Ectodermal cell (in vitro differentiated cells): Measurements from ENCODE around the gene YIF1A.

Experiments used
- H3K27ac ChIP-seq: 2 replicates; pipeline ENCODE4 v1.7.0; 2013; ENCODE audit warnings: mild to moderate bottlenecking, low read depth, low read length; ENCODE audit not compliant: insufficient read depth, poor library complexity, severe bottlenecking
- H3K27me3 ChIP-seq: 2 replicates; pipeline ENCODE4 v1.7.0; 2013; ENCODE audit warnings: mild to moderate bottlenecking, low read length; ENCODE audit not compliant: insufficient read depth, control insufficient read depth, poor library complexity, severe bottlenecking
- H3K36me3 ChIP-seq: one replicate; pipeline ENCODE4 v1.7.0; 2013; ENCODE audit warnings: low read length; ENCODE audit not compliant: control insufficient read depth, insufficient read depth
- H3K4me1 ChIP-seq: one replicate; pipeline ENCODE4 v1.7.0; 2013; ENCODE audit warnings: low read length; ENCODE audit not compliant: control insufficient read depth, insufficient read depth
- H3K4me3 ChIP-seq: 2 replicates; pipeline ENCODE4 v1.7.0; 2013; ENCODE audit warnings: low read depth, low read length, control low read depth; ENCODE audit not compliant: insufficient read depth
- H3K9me3 ChIP-seq: 2 replicates; pipeline ENCODE4 v1.7.0; 2013; ENCODE audit warnings: mild to moderate bottlenecking, low read length, moderate library complexity; ENCODE audit not compliant: control insufficient read depth
- WGBS, 2 experiments: methylation state at CpG; one replicate each; pipeline ENCODE4 v1.1.7; 2013; ENCODE audit warnings: missing lambda C conversion rate in 2 of 2; 5-methylcytosine and 5-hydroxymethylcytosine counted together

The YIF1A gene

GRCh38 chr11:66292543-66293332 is 3.8 kb upstream of the YIF1A start:
- Histone ChIP-seq H3K27ac (no peak overlapping the region), H3K4me3 (peak overlapping the region; percentile 35), H3K36me3 (no peaks in the 10 kb centered on the region), H3K4me1 (peaks cover 19% of the 10 kb centered on the region), H3K9me3 (no peaks in the 10 kb centered on the region), H3K27me3 (peaks cover 48% of the 10 kb centered on the region)
- WGBS, 2 experiments = 73 to 74% methylated on average over 17 of the region's 17 CpGs

- 2 to 3% methylated on average over 95 of the region's 95 CpGs for WGBS, 2 experiments
- H3K4me1 ChIP-seq = peaks cover 12% of the 10 kb centered on the region
- peaks cover 48% of the 10 kb centered on the region for H3K27me3 ChIP-seq
- no peaks in the 10 kb centered on the region for H3K36me3 ChIP-seq
- peak within 1 kb of the TSS; percentile 35 for H3K4me3 ChIP-seq
- H3K9me3 ChIP-seq = no peaks in the 10 kb centered on the region
- no peak within 1 kb of the TSS for H3K27ac ChIP-seq
Observed at GRCh38 chr11:66291706-66292542, 3.0 kb upstream of the YIF1A start, which contains the start of gene TMEM151A. TSS of gene TMEM151A (plus strand) at chr11:66291894. CDS start at chr11:66292014, 120 bp downstream.

- 18 to 20% methylated on average over 16 of the region's 16 CpGs for WGBS, 2 experiments
- no peaks in the 10 kb centered on the region for H3K36me3 ChIP-seq
- no peak overlapping the region for H3K4me3 ChIP-seq
- H3K27ac ChIP-seq = no peak overlapping the region
- H3K9me3 ChIP-seq = no peaks in the 10 kb centered on the region
- H3K27me3 ChIP-seq = peaks cover 48% of the 10 kb centered on the region
- H3K4me1 ChIP-seq = peaks cover 12% of the 10 kb centered on the region
Observed at GRCh38 chr11:66291303-66291705, 2.4 kb upstream of the YIF1A start.

GRCh38 chr11:66290330-66290621 is 1.3 kb upstream of the YIF1A start:
- Histone ChIP-seq H3K36me3 (no peaks in the 10 kb centered on the region), H3K4me1 (peaks cover 12% of the 10 kb centered on the region), H3K9me3 (no peaks in the 10 kb centered on the region), H3K27me3 (peaks cover 48% of the 10 kb centered on the region), H3K27ac (no peak overlapping the region), H3K4me3 (no peak overlapping the region)
- 80 to 93% methylated on average over 2 of the region's 2 CpGs for WGBS, 2 experiments

- Histone ChIP-seq H3K9me3 (no peaks in the 10 kb centered on the region), H3K4me3 (peak overlapping the region; percentile 69), H3K27ac (peak overlapping the region; percentile 76), H3K36me3 (no peaks in the 10 kb centered on the region), H3K4me1 (peaks cover 12% of the 10 kb centered on the region), H3K27me3 (peaks cover 48% of the 10 kb centered on the region)
- 15 to 16% methylated on average over 34 to 36 of the region's 36 CpGs for WGBS, 2 experiments
Observed at GRCh38 chr11:66289548-66290329, 796 bp upstream of the YIF1A start.

- H3K27ac ChIP-seq = peak overlapping the region; percentile 50
- H3K27me3 ChIP-seq = peaks cover 34% of the 10 kb centered on the region
- 59 to 60% methylated on average over 20 of the region's 20 CpGs for WGBS, 2 experiments
- peaks cover 12% of the 10 kb centered on the region for H3K4me1 ChIP-seq
- no peaks in the 10 kb centered on the region for H3K9me3 ChIP-seq
- peak overlapping the region; percentile 69 for H3K4me3 ChIP-seq
- peaks cover 9% of the 10 kb centered on the region for H3K36me3 ChIP-seq
Observed at GRCh38 chr11:66287889-66288670, 863 bp downstream of the YIF1A start.

- H3K36me3 ChIP-seq = peaks cover 9% of the 10 kb centered on the region
- peaks cover 27% of the 10 kb centered on the region for H3K27me3 ChIP-seq
- WGBS, 2 experiments = 92 to 94% methylated on average over 10 of the region's 10 CpGs
- H3K27ac ChIP-seq = no peak overlapping the region
- no peak overlapping the region for H3K4me3 ChIP-seq
- peaks cover 13% of the 10 kb centered on the region for H3K4me1 ChIP-seq
- H3K9me3 ChIP-seq = no peaks in the 10 kb centered on the region
Observed at GRCh38 chr11:66287211-66287888, 1.6 kb downstream of the YIF1A start.

- no peak overlapping the region for H3K27ac ChIP-seq
- H3K9me3 ChIP-seq = no peaks in the 10 kb centered on the region
- 93% methylated on average over 5 of the region's 5 CpGs for WGBS, 2 experiments
- H3K4me1 ChIP-seq = peaks cover 11% of the 10 kb centered on the region
- peaks cover 9% of the 10 kb centered on the region for H3K36me3 ChIP-seq
- no peak overlapping the region for H3K4me3 ChIP-seq
- H3K27me3 ChIP-seq = peaks cover 21% of the 10 kb centered on the region
Observed at GRCh38 chr11:66286699-66287098, 2.2 kb downstream of the YIF1A start.

GRCh38 chr11:66285250-66285947 is 3.5 kb downstream of the YIF1A start:
- 93 to 95% methylated on average over 13 of the region's 13 CpGs for WGBS, 2 experiments
- H3K9me3 ChIP-seq = no peaks in the 10 kb centered on the region

More at GRCh38 chr11:66285250-66285947, 3.5 kb downstream of the YIF1A start:
- H3K36me3 ChIP-seq = peaks cover 9% of the 10 kb centered on the region
- peaks cover 8% of the 10 kb centered on the region for H3K27me3 ChIP-seq
- H3K4me3 ChIP-seq = no peak overlapping the region
- no peak overlapping the region for H3K27ac ChIP-seq
- peaks cover 24% of the 10 kb centered on the region for H3K4me1 ChIP-seq
